ENCODE results near the gene ZDHHC8.

- TF ChIP-seq, protein P1, sequence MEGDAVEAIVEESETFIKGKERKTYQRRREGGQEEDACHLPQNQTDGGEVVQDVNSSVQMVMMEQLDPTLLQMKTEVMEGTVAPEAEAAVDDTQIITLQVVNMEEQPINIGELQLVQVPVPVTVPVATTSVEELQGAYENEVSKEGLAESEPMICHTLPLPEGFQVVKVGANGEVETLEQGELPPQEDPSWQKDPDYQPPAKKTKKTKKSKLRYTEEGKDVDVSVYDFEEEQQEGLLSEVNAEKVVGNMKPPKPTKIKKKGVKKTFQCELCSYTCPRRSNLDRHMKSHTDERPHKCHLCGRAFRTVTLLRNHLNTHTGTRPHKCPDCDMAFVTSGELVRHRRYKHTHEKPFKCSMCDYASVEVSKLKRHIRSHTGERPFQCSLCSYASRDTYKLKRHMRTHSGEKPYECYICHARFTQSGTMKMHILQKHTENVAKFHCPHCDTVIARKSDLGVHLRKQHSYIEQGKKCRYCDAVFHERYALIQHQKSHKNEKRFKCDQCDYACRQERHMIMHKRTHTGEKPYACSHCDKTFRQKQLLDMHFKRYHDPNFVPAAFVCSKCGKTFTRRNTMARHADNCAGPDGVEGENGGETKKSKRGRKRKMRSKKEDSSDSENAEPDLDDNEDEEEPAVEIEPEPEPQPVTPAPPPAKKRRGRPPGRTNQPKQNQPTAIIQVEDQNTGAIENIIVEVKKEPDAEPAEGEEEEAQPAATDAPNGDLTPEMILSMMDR (IDR thresholded peaks at IDR 0.05): no peak
- no peak for TF ChIP-seq POLR2A (IDR thresholded peaks at IDR 0.05)
- TF ChIP-seq EP300 (IDR thresholded peaks at IDR 0.05): no peak
These were observed 56.9 kb downstream of the ZDHHC8 start for GRCh38 chr22:20188567-20188877.
